ENCODE data around the gene INSC. TPM values are rescaled to one million over a fixed set of nuclear protein-coding genes. Genes with fewer than 3 reads are reported as not detected.

The INSC gene
- total and polyA plus RNA-seq, 2 of the 4 experiments (the other 2 are of a cell fraction) = 0.53 to 1.4 TPM

GRCh38 chr11:15289723-15290122 is 175.0 kb downstream of the INSC start:
- POLR2A ChIA-PET (ENCODE audit: unreplicated experiment) = no interaction called here

More at GRCh38 chr11:15289723-15290122, 175.0 kb downstream of the INSC start:
- Histone ChIP-seq H3K27me3 (ENCODE audit: control insufficient read depth, insufficient read depth, low read length) (no peaks in the 10 kb centered on the region), H2AFZ (replicated peaks; ENCODE audit: low read length, poor library complexity) (no peak overlapping the region), H4K8ac (ENCODE audit: low read depth in 2 of 2, low read length in 2 of 2) (no peak overlapping the region), H3K9me3 (ENCODE audit: control insufficient read depth, insufficient read depth, low read length) (no peaks in the 10 kb centered on the region), H3K27ac (ENCODE audit: insufficient read depth, low read length) (no peak overlapping the region), H3K9ac (ENCODE audit: low read depth, low read length) (no peak overlapping the region), H3K23ac (ENCODE audit: low read depth, low read length) (no peak overlapping the region), H3K79me1 (ENCODE audit: low read depth in 1 of 2, low read length in 2 of 2) (no peaks in the 10 kb centered on the region), H3K36me3 (ENCODE audit: control insufficient read depth, insufficient read depth, low read length) (no peaks in the 10 kb centered on the region), H3K4me2 (ENCODE audit: low read depth, low read length) (no peak overlapping the region), H4K20me1 (ENCODE audit: insufficient read depth, low read length) (no peaks in the 10 kb centered on the region), H3K56ac (ENCODE audit: extremely low read depth, insufficient read depth, low read length) (no peak overlapping the region), H3K4ac (ENCODE audit: low read depth, low read length) (no peak overlapping the region), H4K91ac (ENCODE audit: insufficient read depth, low read depth, low read length) (no peak overlapping the region), H3K4me1 (ENCODE audit: control insufficient read depth, insufficient read depth, low read length) (no peaks in the 10 kb centered on the region), H2BK20ac (ENCODE audit: low read depth, low read length) (no peak overlapping the region), H3K9me1 (ENCODE audit: insufficient read depth, low read length) (no peaks in the 10 kb centered on the region), H3K14ac (replicated peaks; ENCODE audit: low read depth, low read length) (no peak overlapping the region), H3K18ac (ENCODE audit: low read depth, low read length) (no peak overlapping the region), H2BK120ac (ENCODE audit: low read depth, low read length) (no peak overlapping the region), H2AK5ac (ENCODE audit: low read depth, low read length) (no peak overlapping the region), H3K4me3 (ENCODE audit: insufficient read depth, low read depth, low read length) (no peak overlapping the region), H2BK15ac (ENCODE audit: low read depth, low read length) (no peak overlapping the region), H2AK9ac (replicated peaks; ENCODE audit: low read depth, low read length, poor library complexity) (no peak overlapping the region), H4K5ac (ENCODE audit: low read depth, low read length) (no peak overlapping the region), H2BK5ac (ENCODE audit: low read depth, low read length, poor library complexity, severe bottlenecking) (no peak overlapping the region)
- in situ Hi-C loops (cut with MboI; ENCODE audit: low sequenced_read_pairs) (no loop called here), dilution Hi-C loops (cut with HindIII; ENCODE audit: low sequenced_read_pairs, unreplicated experiment) (no loop called here), intact Hi-C loops (cut with micrococcal nuclease) (no loop called here)
- 100% methylated on average over 1 of the region's 5 CpGs; no CpG with 5 or more reads in 1 of the 2 experiments for WGBS, 2 experiments (ENCODE audit: extremely low coverage in 2 of 2, insufficient read length in 1 of 2)
- CTCF ChIA-PET = no interaction called here
- DNase-seq = no peak
- BruUV-seq (replicated peaks) = no TSS peak
- no peak for ATAC-seq (ENCODE audit: low read depth)
- no peak for TF ChIP-seq RCOR1 (IDR thresholded peaks at IDR 0.05; ENCODE audit: insufficient replicate concordance, low read length)
- no peak for TF ChIP-seq SMC3 (IDR thresholded peaks at IDR 0.05; ENCODE audit: low read depth, low read length)
- no peak for TF ChIP-seq USF2 (IDR thresholded peaks at IDR 0.05; ENCODE audit: low read depth, low read length)
- no peak for TF ChIP-seq RFX5 (IDR thresholded peaks at IDR 0.05; ENCODE audit: low read depth, low read length)
- no peak for TF ChIP-seq CHD1 (IDR thresholded peaks at IDR 0.05; ENCODE audit: low read depth, low read length)
- TF ChIP-seq FOS (IDR thresholded peaks at IDR 0.05; ENCODE audit: low read depth, low read length) = no peak
- TF ChIP-seq ELK1 (IDR thresholded peaks at IDR 0.05; ENCODE audit: borderline replicate concordance, low read depth, low read length) = no peak
- TF ChIP-seq MXI1 (IDR thresholded peaks at IDR 0.05; ENCODE audit: borderline replicate concordance, low read depth, low read length) = no peak
- TF ChIP-seq CEBPB (IDR thresholded peaks at IDR 0.05; ENCODE audit: low read depth, low read length) = no peak
- TF ChIP-seq NFE2L2 (IDR thresholded peaks at IDR 0.05; ENCODE audit: low read depth, low read length) = no peak
- TF ChIP-seq MAZ (IDR thresholded peaks at IDR 0.05; ENCODE audit: borderline replicate concordance, low read depth, low read length) = no peak
- no peak for TF ChIP-seq POLR2A (IDR thresholded peaks at IDR 0.05; ENCODE audit: low read depth, low read length)
- no peak for TF ChIP-seq RAD21 (IDR thresholded peaks at IDR 0.05; ENCODE audit: low read length)
- no peak for TF ChIP-seq BHLHE40 (IDR thresholded peaks at IDR 0.05; ENCODE audit: low read depth, low read length)
